Neutrophil (primary cell): ENCODE data around the gene NOX3.

ENCODE experiments used
- H3K27ac ChIP-seq: fragments of 200-600 bp; sonication (generic); 2 replicates; pipeline ENCODE4 v1.5.1; 2016; ENCODE audit warnings: mild to moderate bottlenecking, moderate library complexity
- H3K27me3 ChIP-seq: fragments of 200-600 bp; sonication (generic); 2 replicates; pipeline ENCODE4 v1.6.0; 2016; ENCODE audit warnings: mild to moderate bottlenecking
- H3K36me3 ChIP-seq: fragments of 200-600 bp; sonication (generic); 2 replicates; pipeline ENCODE4 v1.5.1; 2017
- H3K4me1 ChIP-seq, 2 experiments: fragments of 200-600 bp in 1 of 2; sonication (generic) in 1 of 2; 1 replicate in 1 of 2; 2 replicates in 1 of 2; pipeline versions ENCODE4 v1.5.1 to v1.6.1; 2013 to 2016; ENCODE audit warnings: low read depth in 1 of 2, low read length in 1 of 2, mild to moderate bottlenecking in 1 of 2, moderate library complexity in 1 of 2; ENCODE audit not compliant: control insufficient read depth in 1 of 2, insufficient read depth in 1 of 2
- H3K4me3 ChIP-seq, 2 experiments: fragments of 200-600 bp in 1 of 2; sonication (generic) in 1 of 2; 1 replicate in 1 of 2; 2 replicates in 1 of 2; pipeline ENCODE4 v1.5.1; 2013 to 2016; ENCODE audit warnings: low read depth in 1 of 2, low read length in 1 of 2, mild to moderate bottlenecking in 1 of 2, moderate library complexity in 1 of 2
- H3K9me3 ChIP-seq: fragments of 200-600 bp; sonication (generic); 2 replicates; pipeline ENCODE4 v1.5.1; 2016
- CTCF ChIP-seq: fragments of 200-600 bp; sonication (generic); IDR thresholded peaks from 2 replicates; pipeline ENCODE4 v1.5.1; 2016; ENCODE audit warnings: antibody characterized with exemption

NOX3 gene

GRCh38 chr6:155455766-155456165 is at the start of gene NOX3:
TSS of gene NOX3 (minus strand) at chr6:155455839. CDS start at chr6:155455800, 39 bp downstream.
- Histone ChIP-seq H3K9me3 (no peaks in the 10 kb centered on the region), H3K27ac (no peak within 1 kb of the TSS), H3K4me1 (no peaks in the 10 kb centered on the region), H3K4me3 (no peak within 1 kb of the TSS), H3K36me3 (no peaks in the 10 kb centered on the region), H3K27me3 (no peaks in the 10 kb centered on the region)
- no peak for TF ChIP-seq CTCF

- Histone ChIP-seq H3K9me3 (no peaks in the 10 kb centered on the region), H3K4me1 (no peaks in the 10 kb centered on the region), H3K27me3 (no peaks in the 10 kb centered on the region), H3K27ac (no peak overlapping the region), H3K4me3 (no peak overlapping the region), H3K36me3 (no peaks in the 10 kb centered on the region)
- no peak for TF ChIP-seq CTCF
These were observed 49.4 kb upstream of the NOX3 start for GRCh38 chr6:155504848-155505607.

GRCh38 chr6:155502393-155502792 is 46.8 kb upstream of the NOX3 start:
- TF ChIP-seq CTCF: no peak
- Histone ChIP-seq H3K4me1 (no peaks in the 10 kb centered on the region), H3K36me3 (no peaks in the 10 kb centered on the region), H3K27ac (no peak overlapping the region), H3K9me3 (no peaks in the 10 kb centered on the region), H3K27me3 (no peaks in the 10 kb centered on the region), H3K4me3 (no peak overlapping the region)

GRCh38 chr6:155499574-155499973 is 43.9 kb upstream of the NOX3 start:
- no peaks in the 10 kb centered on the region for H3K27me3 ChIP-seq
- H3K9me3 ChIP-seq: no peaks in the 10 kb centered on the region
- H3K27ac ChIP-seq: no peak overlapping the region
- no peaks in the 10 kb centered on the region for H3K36me3 ChIP-seq
- no peak overlapping the region for H3K4me3 ChIP-seq
- no peaks in the 10 kb centered on the region for H3K4me1 ChIP-seq
- no peak for TF ChIP-seq CTCF

GRCh38 chr6:155498370-155498769 is 42.7 kb upstream of the NOX3 start:
- no peak overlapping the region for H3K4me3 ChIP-seq
- TF ChIP-seq CTCF: no peak
- H3K27ac ChIP-seq: no peak overlapping the region

More at GRCh38 chr6:155498370-155498769, 42.7 kb upstream of the NOX3 start:
- Histone ChIP-seq H3K27me3 (no peaks in the 10 kb centered on the region), H3K4me1 (no peaks in the 10 kb centered on the region), H3K9me3 (no peaks in the 10 kb centered on the region), H3K36me3 (no peaks in the 10 kb centered on the region)
